Measurements from ENCODE around the gene PSMD12.

The PSMD12 gene

GRCh38 chr17:67376737-67377487 lies 10.5 kb upstream of the PSMD12 start, which contains the start of gene PITPNC1:
TSS of gene PITPNC1 (plus strand) at chr17:67377281.
- peak; percentile 34; the same call in 1 of the 2 replicates for TF ChIP-seq TEAD4 (IDR thresholded peaks at IDR 0.05)
- peak; percentile 44; the same call in 1 of the 2 replicates for TF ChIP-seq TAF1 (IDR thresholded peaks at IDR 0.05; ENCODE audit: low read depth)
- TF ChIP-seq EP300 (IDR thresholded peaks at IDR 0.05; ENCODE audit: borderline replicate concordance) = no peak
- no peak for TF ChIP-seq YY1 (IDR thresholded peaks at IDR 0.05; ENCODE audit: low read depth)
- TF ChIP-seq, protein P1, sequence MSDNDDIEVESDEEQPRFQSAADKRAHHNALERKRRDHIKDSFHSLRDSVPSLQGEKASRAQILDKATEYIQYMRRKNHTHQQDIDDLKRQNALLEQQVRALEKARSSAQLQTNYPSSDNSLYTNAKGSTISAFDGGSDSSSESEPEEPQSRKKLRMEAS (IDR thresholded peaks at IDR 0.05) = peak; percentile 34
- TF ChIP-seq TCF12 (IDR thresholded peaks at IDR 0.05; ENCODE audit: low read depth) = no peak
- TF ChIP-seq ZBTB7A (IDR thresholded peaks at IDR 0.05; ENCODE audit: low read depth) = peak; percentile 5; the same call in 1 of the 2 replicates
- no peak for TF ChIP-seq CEBPB (IDR thresholded peaks at IDR 0.05)

GRCh38 chr17:67376415-67376736 lies 10.0 kb upstream of the PSMD12 start:
- TF ChIP-seq RAD21 (IDR thresholded peaks at IDR 0.05; ENCODE audit: low read depth) = no peak
- no peak for TF ChIP-seq ZBTB7A (IDR thresholded peaks at IDR 0.05; ENCODE audit: low read depth)
- TF ChIP-seq TCF12 (IDR thresholded peaks at IDR 0.05; ENCODE audit: low read depth) = no peak
- no peak for TF ChIP-seq NFIC (IDR thresholded peaks at IDR 0.05)
- TF ChIP-seq, protein P1 (IDR thresholded peaks at IDR 0.05) = no peak
- TF ChIP-seq YY1 (IDR thresholded peaks at IDR 0.05; ENCODE audit: low read depth) = no peak
- no peak for TF ChIP-seq EP300 (IDR thresholded peaks at IDR 0.05; ENCODE audit: borderline replicate concordance)
- no peak for TF ChIP-seq FOXM1 (IDR thresholded peaks at IDR 0.05; ENCODE audit: borderline replicate concordance, low read depth)
- TF ChIP-seq TAF1 (IDR thresholded peaks at IDR 0.05; ENCODE audit: low read depth) = no peak
- no peak for TF ChIP-seq CEBPB (IDR thresholded peaks at IDR 0.05)
- TF ChIP-seq, protein P2, sequence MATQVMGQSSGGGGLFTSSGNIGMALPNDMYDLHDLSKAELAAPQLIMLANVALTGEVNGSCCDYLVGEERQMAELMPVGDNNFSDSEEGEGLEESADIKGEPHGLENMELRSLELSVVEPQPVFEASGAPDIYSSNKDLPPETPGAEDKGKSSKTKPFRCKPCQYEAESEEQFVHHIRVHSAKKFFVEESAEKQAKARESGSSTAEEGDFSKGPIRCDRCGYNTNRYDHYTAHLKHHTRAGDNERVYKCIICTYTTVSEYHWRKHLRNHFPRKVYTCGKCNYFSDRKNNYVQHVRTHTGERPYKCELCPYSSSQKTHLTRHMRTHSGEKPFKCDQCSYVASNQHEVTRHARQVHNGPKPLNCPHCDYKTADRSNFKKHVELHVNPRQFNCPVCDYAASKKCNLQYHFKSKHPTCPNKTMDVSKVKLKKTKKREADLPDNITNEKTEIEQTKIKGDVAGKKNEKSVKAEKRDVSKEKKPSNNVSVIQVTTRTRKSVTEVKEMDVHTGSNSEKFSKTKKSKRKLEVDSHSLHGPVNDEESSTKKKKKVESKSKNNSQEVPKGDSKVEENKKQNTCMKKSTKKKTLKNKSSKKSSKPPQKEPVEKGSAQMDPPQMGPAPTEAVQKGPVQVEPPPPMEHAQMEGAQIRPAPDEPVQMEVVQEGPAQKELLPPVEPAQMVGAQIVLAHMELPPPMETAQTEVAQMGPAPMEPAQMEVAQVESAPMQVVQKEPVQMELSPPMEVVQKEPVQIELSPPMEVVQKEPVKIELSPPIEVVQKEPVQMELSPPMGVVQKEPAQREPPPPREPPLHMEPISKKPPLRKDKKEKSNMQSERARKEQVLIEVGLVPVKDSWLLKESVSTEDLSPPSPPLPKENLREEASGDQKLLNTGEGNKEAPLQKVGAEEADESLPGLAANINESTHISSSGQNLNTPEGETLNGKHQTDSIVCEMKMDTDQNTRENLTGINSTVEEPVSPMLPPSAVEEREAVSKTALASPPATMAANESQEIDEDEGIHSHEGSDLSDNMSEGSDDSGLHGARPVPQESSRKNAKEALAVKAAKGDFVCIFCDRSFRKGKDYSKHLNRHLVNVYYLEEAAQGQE (IDR thresholded peaks at IDR 0.05; ENCODE audit: low read depth) = no peak
- no peak for TF ChIP-seq CREB1 (IDR thresholded peaks at IDR 0.05; ENCODE audit: low read depth)
- no peak for TF ChIP-seq TEAD4 (IDR thresholded peaks at IDR 0.05)
- no peak for TF ChIP-seq EGR1 (IDR thresholded peaks at IDR 0.05)
- no peak for TF ChIP-seq USF1 (IDR thresholded peaks at IDR 0.05)

DNA sequence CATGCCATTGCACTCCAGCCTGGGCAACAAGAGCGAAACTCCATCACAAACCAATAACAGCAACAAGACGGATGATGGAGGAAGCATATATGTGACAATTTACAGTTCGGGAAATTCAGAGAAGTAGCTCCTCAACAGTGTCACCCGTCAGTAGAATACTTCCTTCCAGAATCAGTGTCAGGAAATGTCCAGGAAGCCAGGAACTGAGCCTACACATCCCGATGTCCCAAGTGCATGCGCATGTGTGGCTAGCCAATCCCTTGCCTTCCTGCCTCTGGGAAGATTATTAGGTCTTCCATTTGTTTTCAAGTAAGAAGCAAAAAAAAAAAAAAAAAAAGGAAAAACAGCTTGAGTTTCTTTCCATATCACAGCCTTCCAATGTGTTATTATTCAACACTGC lies 9.3 kb upstream of the PSMD12 start:
- no peak for TF ChIP-seq EGR1 (IDR thresholded peaks at IDR 0.05)
- TF ChIP-seq YY1 (IDR thresholded peaks at IDR 0.05; ENCODE audit: low read depth) = no peak
- TF ChIP-seq NFIC (IDR thresholded peaks at IDR 0.05) = no peak
- TF ChIP-seq, protein P2 (IDR thresholded peaks at IDR 0.05; ENCODE audit: low read depth) = no peak

DNA sequence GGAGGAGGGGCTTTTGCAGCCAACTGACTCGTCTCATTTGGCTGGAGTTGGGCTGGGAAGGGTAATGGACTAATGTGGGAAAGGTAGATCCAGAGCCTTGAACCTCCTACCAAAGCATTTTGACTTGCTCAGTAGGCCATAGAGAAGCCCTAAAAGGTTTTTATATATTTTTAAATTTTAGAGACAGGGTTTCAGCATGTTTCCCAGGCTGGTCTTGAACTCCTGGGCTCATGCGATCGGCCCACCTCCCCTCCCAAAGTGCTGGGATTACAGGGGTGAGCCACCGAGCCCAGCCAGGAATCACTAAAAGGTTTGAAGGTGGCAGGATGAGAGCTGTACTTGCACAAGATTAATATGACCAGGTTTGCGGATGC lies 8.7 kb upstream of the PSMD12 start:
- TF ChIP-seq TAF1 (IDR thresholded peaks at IDR 0.05; ENCODE audit: low read depth) = no peak
- no peak for TF ChIP-seq ZBTB7A (IDR thresholded peaks at IDR 0.05; ENCODE audit: low read depth)
- no peak for TF ChIP-seq EP300 (IDR thresholded peaks at IDR 0.05; ENCODE audit: borderline replicate concordance)
- no peak for TF ChIP-seq TCF12 (IDR thresholded peaks at IDR 0.05; ENCODE audit: low read depth)
- no peak for TF ChIP-seq TEAD4 (IDR thresholded peaks at IDR 0.05)
- TF ChIP-seq NFIC (IDR thresholded peaks at IDR 0.05) = no peak
- no peak for TF ChIP-seq EGR1 (IDR thresholded peaks at IDR 0.05)
- TF ChIP-seq, protein P1 (IDR thresholded peaks at IDR 0.05) = no peak

DNA sequence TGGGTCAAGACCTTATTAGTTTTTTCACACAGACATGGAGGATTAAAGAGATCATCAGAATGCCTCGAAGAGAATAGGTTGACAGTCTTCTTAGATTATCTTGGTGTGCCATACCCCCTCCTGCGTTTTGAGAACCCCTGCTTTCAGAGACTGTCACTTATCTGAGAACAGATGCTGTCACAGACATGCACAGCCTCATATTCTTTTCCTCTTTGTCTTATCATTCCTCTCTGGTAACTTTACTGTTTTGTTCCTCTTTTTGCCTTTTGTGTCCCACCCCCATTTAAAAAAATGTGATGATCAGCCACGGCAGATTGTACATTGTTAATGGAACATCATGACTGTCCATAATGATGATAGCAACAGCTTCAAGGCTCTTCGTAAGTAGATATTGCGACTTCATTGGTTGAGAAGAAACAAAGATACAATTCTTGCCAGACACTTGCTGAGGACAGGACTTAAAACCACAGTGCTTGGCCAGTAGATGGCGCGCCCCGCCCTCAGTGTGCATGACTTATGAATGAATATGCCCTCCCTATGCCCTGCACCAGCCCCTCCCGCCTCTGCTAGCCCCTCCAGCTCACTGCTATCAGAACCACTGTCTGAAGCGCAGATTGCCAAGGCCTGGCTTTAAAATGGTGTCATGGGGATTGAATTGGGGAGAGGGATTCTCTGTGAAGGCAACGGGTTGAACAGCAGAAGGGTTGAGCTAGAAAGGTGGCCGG lies 8.1 kb upstream of the PSMD12 start:
- TF ChIP-seq EP300 (IDR thresholded peaks at IDR 0.05; ENCODE audit: borderline replicate concordance) = no peak
- TF ChIP-seq TEAD4 (IDR thresholded peaks at IDR 0.05) = no peak
- TF ChIP-seq, protein P1 (IDR thresholded peaks at IDR 0.05) = no peak
- no peak for TF ChIP-seq CEBPB (IDR thresholded peaks at IDR 0.05)
- TF ChIP-seq CREB1 (IDR thresholded peaks at IDR 0.05; ENCODE audit: low read depth) = no peak
- peak; percentile 92 for TF ChIP-seq RAD21 (IDR thresholded peaks at IDR 0.05; ENCODE audit: low read depth)
- TF ChIP-seq TAF1 (IDR thresholded peaks at IDR 0.05; ENCODE audit: low read depth) = no peak

DNA sequence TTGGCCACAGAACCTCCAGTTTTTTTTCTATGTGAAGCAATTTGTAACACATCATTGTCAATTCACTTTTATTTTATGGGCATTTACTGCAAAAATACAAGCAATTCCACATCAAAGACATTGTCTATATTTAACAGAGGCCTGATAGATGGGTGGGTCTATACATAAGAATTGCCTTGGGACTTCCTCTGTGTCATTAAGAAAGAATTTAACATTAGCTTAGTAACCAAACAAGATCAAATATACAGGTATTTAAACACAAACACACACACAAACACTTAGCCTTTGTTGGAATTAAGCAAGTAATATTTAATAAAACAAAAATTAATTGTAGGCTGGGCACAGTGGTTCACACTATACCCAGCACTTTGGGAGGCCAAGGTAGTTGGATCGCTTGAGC lies 6.4 kb upstream of the PSMD12 start:
- no peak for TF ChIP-seq NFIC (IDR thresholded peaks at IDR 0.05)
- TF ChIP-seq RAD21 (IDR thresholded peaks at IDR 0.05; ENCODE audit: low read depth) = no peak
- no peak for TF ChIP-seq TCF12 (IDR thresholded peaks at IDR 0.05; ENCODE audit: low read depth)
- no peak for TF ChIP-seq CEBPB (IDR thresholded peaks at IDR 0.05)
- TF ChIP-seq ZBTB7A (IDR thresholded peaks at IDR 0.05; ENCODE audit: low read depth) = no peak
- TF ChIP-seq FOXM1 (IDR thresholded peaks at IDR 0.05; ENCODE audit: borderline replicate concordance, low read depth) = no peak
- TF ChIP-seq TEAD4 (IDR thresholded peaks at IDR 0.05) = no peak
- TF ChIP-seq EGR1 (IDR thresholded peaks at IDR 0.05) = no peak
- TF ChIP-seq, protein P1 (IDR thresholded peaks at IDR 0.05) = no peak
- no peak for TF ChIP-seq CREB1 (IDR thresholded peaks at IDR 0.05; ENCODE audit: low read depth)
- TF ChIP-seq, protein P2 (IDR thresholded peaks at IDR 0.05; ENCODE audit: low read depth) = no peak
- no peak for TF ChIP-seq YY1 (IDR thresholded peaks at IDR 0.05; ENCODE audit: low read depth)
- TF ChIP-seq EP300 (IDR thresholded peaks at IDR 0.05; ENCODE audit: borderline replicate concordance) = no peak
- TF ChIP-seq USF1 (IDR thresholded peaks at IDR 0.05) = no peak
- TF ChIP-seq TAF1 (IDR thresholded peaks at IDR 0.05; ENCODE audit: low read depth) = no peak
